ENCODE measurements around the gene DLGAP1. TPM values are rescaled to one million over a fixed set of nuclear protein-coding genes. Genes with fewer than 3 reads are reported as not detected.

Gene DLGAP1
- total RNA-seq, 1 experiment from 2014 or later = 0.39 TPM

- intact Hi-C loops (cut with micrococcal nuclease) = loop anchor here (2.0 kb wide), 1 partner anchor 19 kb away; no protein-coding TSS in a partner anchor
- Histone ChIP-seq H3K27ac (ENCODE audit: low read depth, low read length) (no peak overlapping the region), H3K9ac (ENCODE audit: low read length) (no peak overlapping the region), H2AFZ (ENCODE audit: low read depth, low read length, poor library complexity, severe bottlenecking) (no peak overlapping the region), H3K9me3 (ENCODE audit: control insufficient read depth in 1 of 2, insufficient read depth in 1 of 2, low read depth in 1 of 2, low read length in 2 of 2) (peaks cover 16 to 26% of the 10 kb centered on the region in 2 experiments; a peak in 2 of 4 replicates), H3K4me1 (ENCODE audit: control insufficient read depth in 1 of 2, insufficient read depth in 2 of 2, low read length in 2 of 2) (no peaks in the 10 kb centered on the region), H3K4me3 (replicated peaks in 1 of 2; ENCODE audit: low read depth in 1 of 2, low read length in 2 of 2) (no peak overlapping the region), H4K20me1 (ENCODE audit: insufficient read depth) (no peaks in the 10 kb centered on the region), H3K9me2 (ENCODE audit: insufficient read depth) (no peaks in the 10 kb centered on the region), H3K4me2 (ENCODE audit: low read length) (no peak overlapping the region), H3K79me2 (ENCODE audit: insufficient read depth, low read length) (no peaks in the 10 kb centered on the region), H3K27me3 (ENCODE audit: insufficient read depth, low read length) (no peaks in the 10 kb centered on the region), H3K36me3 (ENCODE audit: control insufficient read depth in 1 of 2, insufficient read depth in 2 of 2, low read length in 2 of 2) (no peaks in the 10 kb centered on the region)
- TF ChIP-seq SP1 (IDR thresholded peaks at IDR 0.05; ENCODE audit: low read depth) = no peak
- no peak for TF ChIP-seq ATF3 (IDR thresholded peaks at IDR 0.05)
- no peak for TF ChIP-seq CEBPB (IDR thresholded peaks at IDR 0.05; ENCODE audit: low read depth)
- no peak for TF ChIP-seq ZBTB33 (IDR thresholded peaks at IDR 0.05; ENCODE audit: extremely low read depth, insufficient replicate concordance, low read length)
- no peak for TF ChIP-seq RAD21 (IDR thresholded peaks at IDR 0.05; ENCODE audit: low read depth)
- TF ChIP-seq EZH2phosphoT487 (IDR thresholded peaks at IDR 0.05; ENCODE audit: borderline replicate concordance) = no peak
- TF ChIP-seq POLR2A (IDR thresholded peaks at IDR 0.05; ENCODE audit: borderline replicate concordance, extremely low read depth, insufficient read depth, insufficient read length) = no peak
- TF ChIP-seq EZH2 (IDR thresholded peaks at IDR 0.05) = no peak
- TF ChIP-seq FOSL1 (IDR thresholded peaks at IDR 0.05; ENCODE audit: low read depth) = no peak
- TF ChIP-seq YY1 (IDR thresholded peaks at IDR 0.05; ENCODE audit: extremely low read depth, insufficient replicate concordance, low read depth, low read length) = no peak
- no peak for TF ChIP-seq EGR1 (IDR thresholded peaks at IDR 0.05; ENCODE audit: low read depth)
- TF ChIP-seq SRF (IDR thresholded peaks at IDR 0.05; ENCODE audit: low read depth) = no peak
- no peak for TF ChIP-seq ZNF274 (IDR thresholded peaks at IDR 0.05; ENCODE audit: low read depth, low read length)
- TF ChIP-seq POLR2AphosphoS5 (IDR thresholded peaks at IDR 0.05; ENCODE audit: low read depth, low read length) = no peak
- TF ChIP-seq, protein P1, sequence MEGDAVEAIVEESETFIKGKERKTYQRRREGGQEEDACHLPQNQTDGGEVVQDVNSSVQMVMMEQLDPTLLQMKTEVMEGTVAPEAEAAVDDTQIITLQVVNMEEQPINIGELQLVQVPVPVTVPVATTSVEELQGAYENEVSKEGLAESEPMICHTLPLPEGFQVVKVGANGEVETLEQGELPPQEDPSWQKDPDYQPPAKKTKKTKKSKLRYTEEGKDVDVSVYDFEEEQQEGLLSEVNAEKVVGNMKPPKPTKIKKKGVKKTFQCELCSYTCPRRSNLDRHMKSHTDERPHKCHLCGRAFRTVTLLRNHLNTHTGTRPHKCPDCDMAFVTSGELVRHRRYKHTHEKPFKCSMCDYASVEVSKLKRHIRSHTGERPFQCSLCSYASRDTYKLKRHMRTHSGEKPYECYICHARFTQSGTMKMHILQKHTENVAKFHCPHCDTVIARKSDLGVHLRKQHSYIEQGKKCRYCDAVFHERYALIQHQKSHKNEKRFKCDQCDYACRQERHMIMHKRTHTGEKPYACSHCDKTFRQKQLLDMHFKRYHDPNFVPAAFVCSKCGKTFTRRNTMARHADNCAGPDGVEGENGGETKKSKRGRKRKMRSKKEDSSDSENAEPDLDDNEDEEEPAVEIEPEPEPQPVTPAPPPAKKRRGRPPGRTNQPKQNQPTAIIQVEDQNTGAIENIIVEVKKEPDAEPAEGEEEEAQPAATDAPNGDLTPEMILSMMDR (IDR thresholded peaks at IDR 0.05 in 2 of 3, conservative IDR thresholded peaks at IDR 0.05 in 1 of 3; ENCODE audit: borderline replicate concordance in 1 of 3, insufficient read depth in 1 of 3, low read depth in 2 of 3, low read length in 2 of 3) = no peak
- no peak for DNase-seq (ENCODE audit: low read depth, low spot score)
- no peak for ATAC-seq
- ChIA-PET CTCF (no interaction called here), POLR2A (no interaction called here), RAD21 (ENCODE audit: low non-redundant PET in 1 of 2, low total read pairs in 2 of 2, uncharacterized antibody in 2 of 2, unreplicated experiment in 2 of 2) (no interaction called here)
- no TSS peak for BruUV-seq (replicated peaks)
These were observed 9.2 kb downstream of the DLGAP1 start for GRCh38 chr18:4445902-4446301.

Data from HCT116 (cell line).